Tibial artery (tissue), 4 donors: ENCODE data around the gene PARP11.

Experiments used
- DNase-seq, 2 donors: peaks; one replicate each; pipeline ENCODE4 v3.0.0-alpha.2; 2019
- H3K27ac ChIP-seq, 2 donors: fragments of 200-600 bp; sonication (generic) in 1 of 2; 1 replicate in 1 of 2; 2 replicates in 1 of 2; pipeline ENCODE4 v1.5.1; 2018 to 2019; ENCODE audit warnings: mild to moderate bottlenecking in 1 of 2
- H3K27me3 ChIP-seq, 2 donors: fragments of 200-600 bp; sonication (generic) in 1 of 2; one replicate each; pipeline versions ENCODE4 v1.5.1 to v1.6.0; 2016 to 2019
- H3K36me3 ChIP-seq, 3 donors: fragments of 200-600 bp; sonication (generic) in 2 of 3; one replicate each; pipeline ENCODE4 v1.5.1; 2016 to 2019; ENCODE audit warnings: mild to moderate bottlenecking in 2 of 3
- H3K4me1 ChIP-seq, 4 donors: fragments of 200-600 bp; sonication (generic) in 2 of 4; 1 replicate in 3 of 4; 2 replicates in 1 of 4; pipeline ENCODE4 v1.5.1; 2016 to 2019
- H3K4me3 ChIP-seq, 2 donors: fragments of 200-600 bp; sonication (generic) in 1 of 2; 1 replicate in 1 of 2; 2 replicates in 1 of 2; pipeline ENCODE4 v1.5.1; 2018 to 2019; ENCODE audit warnings: mild to moderate bottlenecking in 2 of 2
- H3K9me3 ChIP-seq, 3 donors: fragments of 200-600 bp; sonication (generic) in 1 of 3; one replicate each; pipeline ENCODE4 v1.5.1; 2016 to 2019
- CTCF ChIP-seq, 2 experiments: fragments of 200-600 bp in 1 of 2; fragments of 450-650 bp in 1 of 2; IDR thresholded peaks; one replicate each; pipeline ENCODE4 v1.5.1; 2017 to 2019; ENCODE audit warnings: antibody characterized with exemption in 2 of 2, mild to moderate bottlenecking in 1 of 2, moderate library complexity in 1 of 2
- intact Hi-C: fragments of 100-400 bp; cut with DNase I; formaldehyde crosslinking; loops from one replicate; pipeline ENCODE4 v1.15.0; 2023; ENCODE audit warnings: low total_unique reads

Gene PARP11

DNA sequence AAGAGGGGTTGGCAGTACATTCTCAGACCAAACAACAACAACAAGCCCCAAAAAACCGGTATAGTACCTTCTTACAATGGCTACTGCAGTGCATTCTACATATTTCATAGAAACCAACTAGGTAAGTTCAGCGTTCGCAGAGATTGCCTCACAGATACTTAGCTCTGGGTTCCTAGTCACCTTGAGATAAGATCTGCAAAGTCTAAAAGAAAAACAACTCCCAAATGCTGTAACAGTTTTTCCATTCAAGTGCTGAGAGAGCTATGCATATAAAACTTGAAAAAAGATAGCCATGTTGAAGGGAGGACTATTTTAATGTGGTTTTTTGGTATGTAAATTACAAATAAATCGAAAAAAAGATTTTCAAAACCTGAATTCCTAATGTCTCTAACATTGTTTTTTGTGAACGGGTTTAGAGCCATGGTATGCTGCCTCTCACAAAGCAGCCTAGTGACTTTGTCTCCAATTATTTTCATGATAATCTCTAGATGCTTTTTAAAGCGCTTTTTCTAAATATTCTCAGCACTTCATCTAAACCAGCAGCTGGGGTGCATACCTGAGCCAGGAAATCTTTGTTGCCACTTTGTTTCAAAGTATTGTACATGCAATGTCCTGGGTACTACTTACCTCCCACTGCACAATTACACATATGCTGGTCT is 63.7 kb downstream of the PARP11 start:
- DNase-seq: no peak
- no peaks in the 10 kb centered on the region for H3K27me3 ChIP-seq
- H3K4me3 ChIP-seq: no peak overlapping the region
- no peak overlapping the region for H3K27ac ChIP-seq
- intact Hi-C loops: no loop called here
- no peaks in the 10 kb centered on the region for H3K4me1 ChIP-seq
- TF ChIP-seq CTCF (IDR thresholded peaks at IDR 0.05): no peak
- peaks cover 7 to 27% (median 22%) of the 10 kb centered on the region in 3 donors for H3K36me3 ChIP-seq
- no peaks in the 10 kb centered on the region for H3K9me3 ChIP-seq

DNA sequence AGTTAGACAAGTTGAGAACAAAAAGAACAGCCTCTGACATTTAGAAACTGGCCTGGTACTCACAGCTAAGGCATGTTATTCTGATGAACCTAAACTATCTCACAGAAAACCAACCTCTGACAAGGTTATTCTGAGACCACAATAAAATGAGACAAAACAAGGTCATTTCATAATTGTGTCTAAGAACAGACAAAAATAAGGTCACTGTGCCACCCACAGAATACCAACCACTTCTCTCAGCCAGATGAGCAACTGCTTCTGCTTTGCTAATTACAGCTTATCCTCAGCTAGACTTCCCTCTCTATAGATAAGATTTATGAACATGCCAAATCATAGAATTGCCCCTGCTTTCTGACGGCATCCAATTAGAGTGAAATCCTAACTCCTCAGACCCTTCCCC is 68.1 kb downstream of the PARP11 start:
- H3K9me3 ChIP-seq: no peaks in the 10 kb centered on the region
- no peak for DNase-seq
- H3K27ac ChIP-seq: no peak overlapping the region
- no peaks in the 10 kb centered on the region for H3K27me3 ChIP-seq
- no peaks in the 10 kb centered on the region for H3K4me1 ChIP-seq
- intact Hi-C loops: no loop called here
- TF ChIP-seq CTCF (IDR thresholded peaks at IDR 0.05): no peak
- H3K36me3 ChIP-seq: peaks cover under 1 to 17% (median 10%) of the 10 kb centered on the region in 3 donors
- H3K4me3 ChIP-seq: no peak overlapping the region

- H3K4me3 ChIP-seq: no peak overlapping the region
- H3K9me3 ChIP-seq: no peaks in the 10 kb centered on the region
- H3K36me3 ChIP-seq: peaks cover 0 to 17% (median 5%) of the 10 kb centered on the region in 3 donors
- TF ChIP-seq CTCF (IDR thresholded peaks at IDR 0.05): peak; percentile 55 to 72
- H3K4me1 ChIP-seq: no peaks in the 10 kb centered on the region
- H3K27me3 ChIP-seq: no peaks in the 10 kb centered on the region
- intact Hi-C loops: loop anchor here (5.0 kb wide), 1 partner anchor 502 kb away; no protein-coding TSS in a partner anchor
- H3K27ac ChIP-seq: no peak overlapping the region
- DNase-seq: peak; percentile 71
Measured at GRCh38 chr12:3803865-3804472, 69.2 kb downstream of the PARP11 start.

DNA sequence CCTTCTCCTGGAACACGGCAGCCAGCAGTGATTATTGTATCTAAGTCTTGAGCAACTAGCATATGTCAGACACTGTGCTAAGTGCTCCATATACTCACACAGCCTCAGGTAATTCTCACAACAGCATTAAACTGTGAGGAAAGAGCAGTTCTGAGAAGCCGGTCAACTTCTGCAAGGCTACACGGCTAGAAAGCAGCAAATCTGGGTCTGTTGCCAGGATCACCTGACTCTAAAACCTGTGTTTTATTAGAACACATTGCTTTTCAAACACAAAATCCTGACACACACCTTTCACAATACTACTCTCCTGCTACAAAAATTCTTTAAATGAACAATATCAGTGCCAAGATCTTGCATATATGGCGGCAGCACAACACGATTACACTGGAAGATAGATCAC is 70.5 kb downstream of the PARP11 start:
- intact Hi-C loops: loop anchor here (5.0 kb wide), 1 partner anchor 500 kb away; no protein-coding TSS in a partner anchor
- Histone ChIP-seq H3K4me3 (no peak overlapping the region), H3K4me1 (no peaks in the 10 kb centered on the region), H3K27ac (no peak overlapping the region), H3K36me3 (peaks cover 0 to 17% (median 5%) of the 10 kb centered on the region in 3 donors), H3K9me3 (no peaks in the 10 kb centered on the region), H3K27me3 (no peaks in the 10 kb centered on the region)
- DNase-seq: no peak
- no peak for TF ChIP-seq CTCF (IDR thresholded peaks at IDR 0.05)

GRCh38 chr12:3797531-3798048 is 75.6 kb downstream of the PARP11 start:
- intact Hi-C loops: no loop called here
- Histone ChIP-seq H3K27me3 (no peaks in the 10 kb centered on the region), H3K4me3 (no peak overlapping the region), H3K27ac (no peak overlapping the region), H3K9me3 (no peaks in the 10 kb centered on the region), H3K4me1 (no peaks in the 10 kb centered on the region), H3K36me3 (no peaks in the 10 kb centered on the region)
- DNase-seq: no peak
- TF ChIP-seq CTCF (IDR thresholded peaks at IDR 0.05): no peak
